NOMO-1 treated with dmso at 0.1 percent for 144 hours (cell line): ENCODE data around the gene PGRMC2.

Experiments
- DNase-seq: peaks from one replicate; lab custom pipeline; 2025; ENCODE audit not compliant: unreplicated experiment; lab: John Stamatoyannopoulos, UW

The PGRMC2 gene, protein sequence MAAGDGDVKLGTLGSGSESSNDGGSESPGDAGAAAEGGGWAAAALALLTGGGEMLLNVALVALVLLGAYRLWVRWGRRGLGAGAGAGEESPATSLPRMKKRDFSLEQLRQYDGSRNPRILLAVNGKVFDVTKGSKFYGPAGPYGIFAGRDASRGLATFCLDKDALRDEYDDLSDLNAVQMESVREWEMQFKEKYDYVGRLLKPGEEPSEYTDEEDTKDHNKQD

DNA sequence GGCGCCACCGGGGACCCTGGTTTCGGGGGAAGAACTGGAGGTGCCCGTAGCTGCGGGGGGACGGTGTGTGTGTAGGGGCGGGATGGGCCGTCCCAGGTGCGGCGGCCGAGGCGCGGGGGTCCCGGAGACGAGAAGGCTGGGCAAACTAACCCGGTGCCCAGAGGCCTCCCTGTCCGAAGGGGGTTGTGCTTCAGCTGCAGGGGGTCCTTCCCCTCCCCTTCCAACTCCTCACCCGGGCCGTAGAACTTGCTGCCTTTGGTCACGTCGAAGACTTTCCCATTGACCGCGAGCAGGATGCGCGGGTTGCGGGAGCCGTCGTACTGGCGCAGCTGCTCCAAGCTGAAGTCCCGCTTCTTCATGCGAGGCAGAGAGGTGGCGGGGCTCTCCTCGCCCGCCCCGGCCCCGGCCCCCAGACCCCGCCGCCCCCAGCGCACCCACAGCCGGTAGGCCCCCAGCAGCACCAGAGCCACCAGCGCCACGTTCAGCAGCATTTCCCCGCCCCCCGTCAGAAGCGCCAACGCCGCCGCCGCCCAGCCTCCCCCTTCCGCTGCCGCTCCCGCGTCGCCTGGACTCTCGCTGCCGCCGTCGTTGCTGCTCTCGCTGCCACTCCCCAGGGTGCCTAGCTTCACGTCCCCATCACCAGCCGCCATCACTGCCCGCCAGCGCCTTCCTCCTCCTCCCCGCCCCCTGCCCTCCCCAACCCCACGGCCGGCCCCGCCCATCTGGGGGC is at the start of gene PGRMC2:
Gene PGRMC2 (minus strand): TSS at position 673 of the 730 bp plus-strand sequence. CDS start 23 bp downstream, at position 650.
- DNase-seq, result no peak

DNA sequence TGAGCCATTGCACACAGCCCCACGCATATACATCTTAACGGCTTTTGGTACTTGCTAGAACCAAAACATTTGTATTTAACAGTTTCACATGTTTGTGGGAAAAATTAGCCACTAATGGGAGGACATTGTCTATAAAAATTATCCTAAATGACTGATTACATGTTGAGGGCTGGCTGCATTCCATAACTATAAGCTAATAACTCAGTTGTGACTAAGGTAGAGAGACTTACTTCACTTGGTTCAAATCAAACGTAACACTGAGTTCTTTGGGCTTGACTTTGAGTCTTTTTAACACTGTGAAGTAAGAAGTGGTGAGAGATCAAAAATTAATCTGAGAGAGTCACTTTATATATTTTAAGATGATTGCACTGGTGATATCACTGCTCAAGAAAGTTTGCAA is 47.9 kb upstream of the PGRMC2 start:
- no peak for DNase-seq

DNA sequence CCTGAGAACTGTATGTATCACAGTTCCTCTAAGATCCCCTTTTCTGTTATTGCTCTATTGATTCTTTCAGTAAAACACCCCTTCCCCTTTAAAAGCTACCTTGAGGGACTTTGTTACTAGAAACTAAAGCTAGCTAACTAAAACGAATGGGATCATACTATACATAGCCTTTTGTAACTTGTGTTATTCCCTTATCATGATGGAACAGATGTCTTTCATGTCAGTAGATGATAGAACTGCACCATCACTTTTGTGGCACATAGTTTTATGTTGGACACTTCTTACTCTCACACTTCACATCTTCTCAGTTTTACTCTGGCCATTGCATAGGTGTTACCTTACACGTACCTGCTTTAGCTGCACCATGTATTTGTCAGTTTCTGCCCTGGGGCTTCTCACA is 46.6 kb upstream of the PGRMC2 start:
- no peak for DNase-seq

DNA sequence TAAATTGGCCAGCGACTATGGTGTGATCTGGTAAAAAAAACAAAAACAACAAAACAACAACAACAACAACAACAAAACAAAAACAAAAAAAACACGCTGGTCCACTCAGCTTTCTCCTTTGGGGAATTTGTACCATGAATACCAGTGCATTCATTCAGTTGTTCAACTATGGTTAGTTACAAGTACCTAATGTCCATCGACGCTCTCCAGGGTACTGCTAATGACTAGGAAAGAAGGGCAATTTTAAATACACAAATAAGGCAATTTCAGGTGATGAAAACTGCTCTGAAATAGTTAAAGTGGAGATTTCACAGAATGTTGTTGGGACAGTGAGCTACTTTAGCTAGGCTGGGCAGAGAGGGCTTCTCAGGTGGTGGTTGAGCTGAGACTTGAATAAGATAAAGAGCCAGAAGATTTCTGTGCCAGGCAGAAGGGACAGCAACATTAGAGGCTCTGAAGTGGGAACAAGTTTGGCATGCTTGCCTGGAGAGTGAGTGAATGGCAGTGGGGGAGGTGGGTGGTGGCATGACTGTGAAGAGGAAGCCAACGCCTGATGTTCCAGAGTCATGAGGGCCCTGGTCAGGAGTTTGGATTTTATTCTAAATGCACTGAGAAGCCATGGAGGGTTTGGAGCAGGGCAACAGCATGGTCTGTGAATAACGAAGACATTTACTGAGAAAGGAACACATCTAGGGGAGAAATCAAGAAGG is 45.9 kb upstream of the PGRMC2 start:
- no peak for DNase-seq

DNA sequence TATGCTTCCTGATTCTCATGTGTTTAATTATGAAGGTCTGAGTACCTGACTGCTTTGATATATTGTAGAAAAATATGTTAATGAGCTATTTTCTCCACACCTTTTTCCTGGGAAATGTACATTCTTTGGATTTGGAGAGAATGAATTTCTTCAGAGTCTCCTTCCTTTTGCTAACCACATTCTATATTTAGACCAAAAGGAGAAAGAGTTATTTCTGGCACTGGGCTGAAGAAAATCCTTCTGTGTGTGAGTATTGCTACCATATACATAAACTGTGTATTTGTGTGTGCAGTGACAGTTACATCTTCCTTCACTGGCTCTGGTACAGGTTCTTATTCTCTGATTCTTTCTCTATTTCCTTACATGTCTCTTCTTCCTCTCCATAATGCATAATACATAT is 44.5 kb upstream of the PGRMC2 start:
- DNase-seq, result no peak

DNA sequence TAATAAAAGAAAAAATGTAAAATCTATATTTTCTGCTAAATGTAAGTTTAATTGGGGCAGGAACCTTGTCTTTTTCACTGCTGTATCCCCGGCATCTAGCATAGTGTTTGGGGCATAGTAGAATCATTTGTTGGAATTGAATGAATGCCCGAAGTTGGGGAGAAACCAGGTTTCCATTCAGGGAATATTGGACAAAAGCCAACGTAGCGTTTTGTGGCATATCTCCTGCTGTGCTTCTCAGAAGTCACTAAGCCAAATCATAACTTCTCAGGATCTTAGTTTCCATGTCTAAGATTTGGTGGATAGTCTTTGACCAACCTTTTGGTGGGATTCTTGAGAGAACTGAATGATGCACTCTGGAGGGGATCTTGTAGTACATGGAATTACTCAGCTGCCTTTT is 42.0 kb upstream of the PGRMC2 start:
- no peak for DNase-seq

DNA sequence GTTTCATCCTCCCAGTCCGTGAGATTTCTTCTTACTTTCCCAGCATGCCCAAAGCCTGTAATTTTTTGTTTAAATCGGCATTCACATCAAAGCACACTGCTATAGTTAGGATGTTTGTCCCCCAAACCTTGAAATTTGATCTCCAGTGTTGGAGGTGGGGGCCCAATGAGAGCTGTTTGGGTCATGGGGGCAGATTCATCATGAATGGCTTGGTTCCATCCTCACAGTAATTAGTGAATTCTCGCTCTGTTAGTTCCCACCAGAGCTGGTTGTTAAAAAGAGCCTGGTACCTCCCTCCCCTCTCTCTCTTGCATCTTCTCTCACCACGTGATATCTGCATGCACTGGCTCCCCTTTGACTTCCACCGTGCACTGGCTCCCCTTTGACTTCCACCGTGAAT is 40.5 kb upstream of the PGRMC2 start:
- no peak for DNase-seq

DNA sequence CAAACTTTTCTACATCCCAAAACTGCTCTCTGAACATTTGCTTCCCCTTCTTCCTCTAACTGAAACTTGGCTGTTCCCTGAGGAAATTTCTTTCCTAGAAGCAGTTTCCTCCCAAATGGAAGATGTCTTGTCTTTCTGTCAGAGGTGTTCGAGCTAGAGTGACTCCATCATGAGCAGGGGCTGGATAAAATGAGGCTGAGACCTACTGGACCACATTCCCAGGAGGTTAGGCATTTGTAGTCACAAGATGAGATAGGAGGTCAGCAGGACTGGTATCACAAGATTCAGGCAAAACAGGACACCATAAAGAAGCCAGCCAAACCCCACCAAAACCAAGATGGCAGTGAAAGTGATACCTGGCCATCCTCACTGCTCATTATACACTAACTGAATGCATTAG is 35.8 kb upstream of the PGRMC2 start:
- no peak for DNase-seq

DNA sequence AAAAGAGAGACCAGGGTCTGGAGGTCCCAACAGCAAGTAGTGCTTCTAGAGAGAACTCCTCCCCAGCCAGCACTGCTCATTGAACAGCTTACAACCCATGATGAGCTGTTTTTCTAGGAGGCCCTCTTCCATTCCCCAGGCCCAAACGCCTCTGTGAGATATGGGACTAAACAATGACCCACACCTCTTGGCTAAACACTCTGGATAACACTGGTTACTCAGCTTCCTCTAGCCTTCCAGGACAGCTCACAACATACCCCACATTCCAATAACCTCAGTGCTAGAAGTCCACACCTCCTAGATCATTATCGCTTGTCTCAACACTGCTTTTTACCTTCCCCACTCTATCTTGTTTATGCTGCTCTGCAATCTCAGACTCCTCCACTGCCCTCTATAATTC is 35.4 kb upstream of the PGRMC2 start:
- no peak for DNase-seq

DNA sequence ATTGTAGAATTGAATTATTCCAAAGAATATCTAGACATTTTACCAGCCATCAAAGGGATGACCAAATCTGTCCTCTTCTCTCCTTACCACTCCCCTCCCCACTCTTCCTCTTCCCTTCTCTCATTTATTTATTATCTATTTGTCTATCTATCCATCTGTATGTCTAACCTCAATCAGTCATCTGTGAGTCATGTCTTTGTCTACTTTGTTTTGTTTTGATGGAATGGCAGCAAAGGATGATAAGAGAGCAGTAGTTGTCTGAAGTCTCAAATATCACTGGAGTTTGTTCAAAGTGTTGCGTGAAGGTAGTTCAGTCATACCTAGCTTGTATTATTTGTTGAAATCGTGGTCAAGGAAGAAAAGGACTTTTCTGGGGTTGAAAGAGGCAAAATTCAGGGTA is 34.7 kb upstream of the PGRMC2 start:
- DNase-seq, result no peak

DNA sequence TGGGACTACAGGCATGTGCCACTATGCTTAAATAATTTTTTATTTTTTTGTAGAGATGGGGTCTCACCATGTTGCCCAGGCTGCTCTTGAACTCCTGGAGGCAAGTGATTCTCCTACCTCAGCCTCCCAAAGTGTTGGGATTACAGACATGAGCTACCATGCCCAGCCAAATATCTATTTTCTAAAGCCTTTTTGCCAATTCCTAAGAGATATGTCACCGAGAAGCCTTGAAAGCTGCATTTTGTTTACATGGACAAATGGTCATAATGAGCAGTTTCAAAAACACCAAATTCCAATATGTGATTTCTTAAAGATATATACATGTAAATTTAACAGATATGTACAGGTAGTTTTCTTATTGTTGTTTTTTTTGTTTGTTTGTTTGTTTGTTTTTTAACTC is 33.0 kb upstream of the PGRMC2 start:
- DNase-seq, result no peak

DNA sequence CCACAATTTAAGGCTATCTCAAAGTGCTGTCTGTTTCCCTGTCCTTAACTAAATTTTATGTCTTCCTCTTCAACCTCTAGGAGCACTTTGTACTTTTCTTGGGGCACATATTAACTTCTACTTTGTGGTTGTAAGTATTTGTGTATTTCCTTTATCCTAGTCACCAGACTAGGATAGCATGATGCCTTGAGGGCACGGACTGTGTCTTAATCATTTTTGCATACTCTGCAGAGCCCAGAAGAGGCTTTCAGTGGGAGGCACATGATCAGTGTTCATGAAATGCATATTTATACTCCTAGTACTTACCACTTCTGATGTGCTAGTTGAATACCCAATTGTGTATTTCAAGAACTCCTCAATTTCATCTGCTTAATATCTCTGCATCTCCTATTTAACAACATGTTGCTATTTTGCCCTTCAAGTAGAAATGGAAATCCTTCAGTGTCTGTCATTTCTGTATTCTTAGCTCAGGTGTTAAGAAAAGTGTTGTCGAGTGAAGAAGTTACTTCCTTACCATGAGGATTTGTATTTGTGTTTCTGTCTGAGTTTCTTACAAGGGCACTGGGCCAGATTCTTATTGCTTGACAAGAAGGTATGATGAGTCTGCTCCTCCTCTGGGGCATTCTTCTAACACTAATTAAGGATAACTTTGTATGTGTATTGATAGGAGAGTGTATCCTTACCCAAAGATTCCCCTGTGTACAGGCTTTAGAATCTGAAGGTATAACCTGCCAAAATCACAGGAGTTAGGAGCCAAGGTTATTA is 28.3 kb upstream of the PGRMC2 start:
- no peak for DNase-seq

DNA sequence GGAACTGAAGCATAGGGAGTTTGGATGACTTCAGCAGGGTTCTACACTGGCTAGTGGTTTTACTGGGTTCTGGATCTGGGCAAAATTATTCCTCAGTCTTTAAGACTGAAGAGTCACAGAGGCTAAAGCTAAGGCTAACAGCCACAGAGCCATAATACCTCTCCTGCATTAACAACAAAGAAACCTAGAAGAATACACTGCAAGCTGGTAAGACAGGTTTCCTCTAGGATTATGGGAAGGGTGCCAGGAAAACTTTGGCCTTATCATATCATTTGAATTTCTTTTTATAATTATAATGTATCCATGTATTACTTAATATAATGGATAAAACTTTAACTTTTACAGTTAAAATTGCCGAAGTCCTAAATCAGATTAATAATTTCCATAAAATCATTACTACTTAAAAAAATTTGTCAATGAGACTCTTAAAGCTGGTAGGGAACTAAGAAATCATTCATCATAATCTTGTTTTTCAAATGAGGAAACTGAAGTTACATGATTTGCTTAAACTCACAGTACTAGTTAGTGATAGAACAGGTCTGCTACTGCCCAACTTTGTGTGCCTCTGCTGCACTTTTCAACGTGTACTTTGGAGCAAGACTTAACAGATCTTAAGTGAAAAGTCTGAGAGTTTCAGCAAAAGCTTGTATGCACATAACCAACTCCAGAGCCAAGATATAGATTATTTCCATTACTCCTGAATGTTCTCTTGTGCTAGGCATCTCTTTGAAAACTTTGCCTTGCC is 24.2 kb upstream of the PGRMC2 start:
- no peak for DNase-seq

DNA sequence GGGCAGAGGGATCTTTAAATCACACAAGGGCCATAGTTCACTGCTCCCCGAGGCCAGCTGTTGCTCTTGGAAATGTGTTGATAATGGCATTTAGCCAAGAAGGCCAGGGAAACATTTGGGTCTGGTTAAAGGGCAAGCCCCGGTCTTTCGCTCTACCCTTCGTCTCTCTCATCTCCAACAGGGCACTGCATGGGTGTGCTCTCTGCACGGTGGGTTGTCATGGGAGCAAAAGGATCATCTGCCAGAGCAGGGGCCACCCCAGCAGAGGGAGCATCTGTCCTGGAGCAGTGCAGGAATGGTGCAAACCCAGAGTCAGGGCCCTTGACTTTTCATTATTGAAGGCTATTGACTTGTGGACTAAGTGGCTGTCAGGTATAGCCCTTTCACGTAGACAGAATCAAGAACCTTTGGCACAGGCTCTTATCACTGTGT is 22.7 kb upstream of the PGRMC2 start:
- no peak for DNase-seq

DNA sequence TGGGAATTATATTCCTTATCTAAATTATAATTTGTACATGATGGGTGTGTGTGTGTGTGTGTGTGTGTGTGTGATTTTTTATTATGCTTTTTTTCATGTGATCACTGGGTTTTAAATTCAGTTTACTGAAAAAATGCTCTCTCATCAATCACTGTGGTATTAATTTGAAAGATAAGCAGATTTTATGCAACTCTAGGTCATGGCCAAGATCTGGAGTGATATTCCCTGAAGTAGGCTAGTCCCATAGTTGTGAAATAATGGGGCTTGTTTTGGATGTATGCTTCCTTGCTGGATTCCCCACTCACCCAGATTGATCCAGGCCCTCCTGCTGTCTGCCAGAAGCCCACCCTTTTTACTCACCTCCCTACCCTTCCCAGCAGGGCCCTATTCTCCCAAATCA is 22.0 kb upstream of the PGRMC2 start:
- no peak for DNase-seq

DNA sequence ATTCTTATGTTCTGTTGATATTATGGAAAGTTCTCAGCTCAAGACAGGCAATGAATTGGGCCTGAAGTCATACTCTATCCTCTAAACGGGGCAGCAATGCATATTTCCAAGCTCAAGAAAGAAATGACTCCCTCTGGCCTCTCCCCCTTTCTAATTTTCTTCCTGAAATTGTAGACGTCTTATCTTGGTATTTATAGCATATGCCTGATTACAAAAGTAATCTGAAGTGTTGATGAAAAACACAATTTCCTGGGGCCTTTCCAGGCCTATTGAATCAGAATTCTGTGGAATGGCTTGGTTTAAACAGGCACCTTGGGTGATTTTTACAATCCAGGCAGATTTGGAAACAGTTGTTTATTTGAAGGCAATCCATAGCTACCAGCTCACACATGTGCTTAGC is 21.4 kb upstream of the PGRMC2 start:
- DNase-seq, result no peak

DNA sequence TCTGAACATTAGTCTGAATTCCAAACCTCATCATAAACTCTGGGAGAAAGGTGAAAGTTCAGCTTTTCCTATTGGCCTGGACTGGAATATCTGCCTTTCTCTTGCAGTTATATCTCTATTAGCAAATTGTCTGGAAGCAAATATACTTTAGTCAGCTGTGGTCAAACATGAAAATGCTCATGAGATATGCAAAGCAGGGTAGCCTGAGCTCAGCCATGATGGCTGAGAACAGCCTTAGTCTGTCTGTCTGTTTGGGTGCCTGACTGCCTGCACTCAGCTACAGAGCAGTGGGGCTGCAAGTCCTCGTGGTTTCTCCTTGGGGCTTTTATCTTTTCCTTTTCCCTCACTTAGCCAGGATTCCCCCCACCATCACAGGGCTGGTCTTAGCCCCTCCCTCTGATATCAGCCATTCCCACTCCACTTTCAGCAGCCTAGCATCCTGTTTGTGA is 19.5 kb upstream of the PGRMC2 start:
- DNase-seq, result no peak

DNA sequence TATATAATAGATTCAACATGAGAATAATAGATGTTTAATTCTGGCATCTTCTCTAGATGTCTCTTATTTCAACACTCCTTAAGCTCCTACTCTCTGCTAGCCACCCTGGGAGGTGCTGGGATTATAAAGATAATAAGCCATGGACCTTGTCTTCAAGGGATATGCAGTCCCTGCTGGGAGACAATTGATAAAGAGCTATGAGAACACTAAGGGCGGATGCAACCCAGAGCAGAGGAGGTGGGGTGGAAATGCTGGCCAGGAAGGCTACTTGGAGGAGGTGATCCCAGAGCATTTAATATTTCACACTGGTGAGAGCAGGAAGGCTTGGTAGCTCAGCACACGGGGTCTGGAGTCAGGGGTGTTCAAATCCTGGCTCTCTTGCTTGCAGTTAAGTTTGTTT is 18.3 kb upstream of the PGRMC2 start:
- no peak for DNase-seq

DNA sequence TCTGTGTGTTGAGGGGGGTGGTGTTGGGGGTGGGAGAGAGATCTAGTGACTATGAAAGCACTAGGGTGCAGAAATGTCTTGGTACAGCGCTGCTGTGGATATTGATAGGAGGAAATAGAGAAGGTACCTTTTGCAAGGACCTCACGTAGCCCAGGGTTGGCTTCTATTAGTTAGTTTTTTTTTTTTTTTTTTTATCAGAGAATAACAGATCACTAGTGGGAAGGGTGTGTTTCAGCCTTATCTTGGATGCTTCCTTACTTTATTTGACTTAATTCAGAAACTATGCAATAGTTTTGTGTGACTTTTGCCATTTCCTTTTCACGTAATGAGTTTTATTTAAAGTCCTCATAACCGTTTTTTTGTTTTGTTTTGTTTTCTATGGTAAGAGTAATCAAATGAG is 16.4 kb upstream of the PGRMC2 start:
- DNase-seq, result no peak

DNA sequence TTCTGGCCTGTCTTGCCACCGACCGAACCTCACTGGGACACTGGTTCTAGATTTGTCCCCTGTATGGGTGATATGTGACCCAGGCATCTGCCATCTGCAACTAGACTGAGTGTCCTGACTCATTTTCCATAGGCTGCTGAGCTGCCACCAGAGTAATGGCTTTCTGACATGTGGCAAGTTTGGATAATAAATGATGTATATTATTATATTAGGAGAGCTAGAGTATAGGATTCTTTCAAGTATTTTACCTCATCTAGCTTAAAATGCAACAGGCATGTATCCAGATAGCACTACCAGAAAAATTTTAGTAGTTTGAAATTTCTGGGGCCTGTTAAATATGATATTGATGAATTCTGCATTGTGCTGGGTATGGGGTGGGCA is 15.8 kb upstream of the PGRMC2 start:
- DNase-seq, result no peak

DNA sequence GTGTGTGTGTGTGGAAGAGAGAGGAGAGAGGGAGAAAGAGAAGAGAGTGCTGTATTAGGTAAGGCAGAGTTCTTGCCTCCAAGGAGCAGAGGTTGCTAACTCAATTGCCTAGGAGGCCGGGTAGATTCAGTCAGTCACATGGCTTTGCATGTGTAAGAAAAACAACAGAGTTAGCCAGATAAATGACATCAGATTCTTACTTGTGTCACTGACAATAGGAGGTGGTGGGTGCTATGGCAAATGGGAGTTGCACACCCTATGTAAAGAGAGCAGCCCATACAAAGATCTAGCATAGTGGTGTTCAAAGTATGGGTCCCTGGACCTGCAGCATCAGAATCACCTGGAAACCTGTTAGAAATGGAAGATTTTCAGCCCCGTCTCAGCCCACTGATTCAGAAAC is 14.4 kb upstream of the PGRMC2 start:
- no peak for DNase-seq
